ENCODE data around the gene ARAP1. TPM values are rescaled to one million over a fixed set of nuclear protein-coding genes. Genes with fewer than 3 reads are reported as not detected.

ARAP1 gene
- polyA plus RNA-seq, 3 donors: 48.7 to 487 (median 79.0) TPM

GRCh38 chr11:72758304-72758689, 6.1 kb upstream of the ARAP1 start:
- H3K27ac ChIP-seq (ENCODE audit: low read depth in 1 of 2, low read length in 2 of 2): no peak overlapping the region
- peak in 2 of 3 donors; percentile 59 to 72 for DNase-seq
- H3K4me1 Mint-ChIP-seq: peaks cover 56% of the 10 kb centered on the region
- no peak overlapping the region for H3K4me3 ChIP-seq (replicated peaks in 1 of 3; ENCODE audit: low read depth in 2 of 3, low read length in 3 of 3)
- no peak for TF ChIP-seq CTCF (IDR thresholded peaks at IDR 0.05)
- H3K79me2 ChIP-seq (ENCODE audit: insufficient read depth, low read length): no peaks in the 10 kb centered on the region
- intact Hi-C loops (cut with micrococcal nuclease): loop anchor here in 1 of 2 donors (5.0 kb wide), 1 partner anchor 36 kb away; no protein-coding TSS in a partner anchor
- peak overlapping the region in 5 of 7 donors; percentile 69 to 94 (median 82) for H3K27ac Mint-ChIP-seq
- H3K9me3 ChIP-seq (replicated peaks in 1 of 2; ENCODE audit: control insufficient read depth in 1 of 2, insufficient read depth in 1 of 2, low read length in 2 of 2): no peaks in the 10 kb centered on the region
- peaks cover 18 to 34% of the 10 kb centered on the region in 2 donors for H3K36me3 Mint-ChIP-seq
- H3K4me2 ChIP-seq (replicated peaks; ENCODE audit: extremely low read depth, low read length, poor library complexity, severe bottlenecking): no peak overlapping the region
- H3K9me3 Mint-ChIP-seq: peaks cover 0 to 1% (median 0%) of the 10 kb centered on the region in 7 donors
- H3K4me1 ChIP-seq (ENCODE audit: control insufficient read depth in 1 of 2, insufficient read depth in 2 of 2, low read length in 2 of 2): peaks cover 19 to 42% of the 10 kb centered on the region in 2 donors
- 81% methylated on average over 5 of the region's 7 CpGs for WGBS (ENCODE audit: insufficient coverage)
- H3K27me3 Mint-ChIP-seq (ENCODE audit: low read depth in 3 of 3): peaks cover 5 to 11% (median 11%) of the 10 kb centered on the region in 3 donors
- no peak overlapping the region for H2AFZ ChIP-seq (ENCODE audit: insufficient read depth, low read depth, low read length, poor library complexity, severe bottlenecking)
- H3K4me3 Mint-ChIP-seq: no peak overlapping the region
- H3K27me3 ChIP-seq (ENCODE audit: control insufficient read depth in 2 of 2, insufficient read depth in 2 of 2, low read length in 2 of 2): no peaks in the 10 kb centered on the region
- no peaks in the 10 kb centered on the region for H4K20me1 ChIP-seq (ENCODE audit: insufficient read depth, low read length)
- no peaks in the 10 kb centered on the region for H3K36me3 ChIP-seq (replicated peaks in 1 of 2; ENCODE audit: control insufficient read depth in 1 of 2, insufficient read depth in 2 of 2, low read length in 2 of 2)
- H3K9ac ChIP-seq (ENCODE audit: insufficient read depth, low read length, poor library complexity, severe bottlenecking): no peak overlapping the region

- H3K9me3 Mint-ChIP-seq: peaks cover 0 to 3% (median 0%) of the 10 kb centered on the region in 7 donors
- Histone ChIP-seq H3K4me3 (replicated peaks in 1 of 3; ENCODE audit: low read depth in 2 of 3, low read length in 3 of 3) (no peak overlapping the region), H3K79me2 (ENCODE audit: insufficient read depth, low read length) (peaks cover 15% of the 10 kb centered on the region), H3K4me2 (replicated peaks; ENCODE audit: extremely low read depth, low read length, poor library complexity, severe bottlenecking) (no peak overlapping the region), H2AFZ (ENCODE audit: insufficient read depth, low read depth, low read length, poor library complexity, severe bottlenecking) (no peak overlapping the region), H3K9ac (ENCODE audit: insufficient read depth, low read length, poor library complexity, severe bottlenecking) (no peak overlapping the region), H3K27me3 (ENCODE audit: control insufficient read depth in 2 of 2, insufficient read depth in 2 of 2, low read length in 2 of 2) (no peaks in the 10 kb centered on the region), H3K36me3 (replicated peaks in 1 of 2; ENCODE audit: control insufficient read depth in 1 of 2, insufficient read depth in 2 of 2, low read length in 2 of 2) (no peaks in the 10 kb centered on the region), H3K9me3 (replicated peaks in 1 of 2; ENCODE audit: control insufficient read depth in 1 of 2, insufficient read depth in 1 of 2, low read length in 2 of 2) (no peaks in the 10 kb centered on the region), H3K4me1 (ENCODE audit: control insufficient read depth in 1 of 2, insufficient read depth in 2 of 2, low read length in 2 of 2) (peaks cover 41 to 54% of the 10 kb centered on the region in 2 donors), H3K27ac (ENCODE audit: low read depth in 1 of 2, low read length in 2 of 2) (no peak overlapping the region), H4K20me1 (ENCODE audit: insufficient read depth, low read length) (peaks cover 15% of the 10 kb centered on the region)
- intact Hi-C loops (cut with micrococcal nuclease): loop anchor here in 1 of 2 donors (5.0 kb wide), 1 partner anchor 33 kb away; no protein-coding TSS in a partner anchor
- TF ChIP-seq CTCF (IDR thresholded peaks at IDR 0.05): no peak
- WGBS (ENCODE audit: insufficient coverage): 88% methylated on average over 3 of the region's 4 CpGs
- DNase-seq: no peak
- peak overlapping the region in 2 of 7 donors; percentile 55 to 64 for H3K27ac Mint-ChIP-seq
- peaks cover 65% of the 10 kb centered on the region for H3K4me1 Mint-ChIP-seq
- H3K27me3 Mint-ChIP-seq (ENCODE audit: low read depth in 3 of 3): peaks cover 2 to 11% (median 6%) of the 10 kb centered on the region in 3 donors
- peaks cover 18 to 28% of the 10 kb centered on the region in 2 donors for H3K36me3 Mint-ChIP-seq
- H3K4me3 Mint-ChIP-seq: no peak overlapping the region
Measured at GRCh38 chr11:72755713-72756285, 3.6 kb upstream of the ARAP1 start.
